Glomerular endothelial cell (primary cell): ENCODE data around the gene FER1L5. TPM values are rescaled to one million over a fixed set of nuclear protein-coding genes. Genes with fewer than 3 reads are reported as not detected.
A peak's percentile ranks its signal among the peaks of the same experiment; 100 is the strongest.

Experiments
- DNase-seq: peaks from one replicate; pipeline ENCODE4 v3.0.0-alpha.2; 2011; ENCODE audit warnings: low read depth, low spot score; ENCODE audit errors: extremely low read depth
- total RNA-seq: library from RNA; depleted of rRNA; stranded (reverse); fragments of >200 nt; gene quantifications from 2 replicates; pipeline ENCODE4 v1.2.3, GENCODE V29; 2015

FER1L5 gene
- total RNA-seq, 1 donor from 2014 or later, result not detected

DNA sequence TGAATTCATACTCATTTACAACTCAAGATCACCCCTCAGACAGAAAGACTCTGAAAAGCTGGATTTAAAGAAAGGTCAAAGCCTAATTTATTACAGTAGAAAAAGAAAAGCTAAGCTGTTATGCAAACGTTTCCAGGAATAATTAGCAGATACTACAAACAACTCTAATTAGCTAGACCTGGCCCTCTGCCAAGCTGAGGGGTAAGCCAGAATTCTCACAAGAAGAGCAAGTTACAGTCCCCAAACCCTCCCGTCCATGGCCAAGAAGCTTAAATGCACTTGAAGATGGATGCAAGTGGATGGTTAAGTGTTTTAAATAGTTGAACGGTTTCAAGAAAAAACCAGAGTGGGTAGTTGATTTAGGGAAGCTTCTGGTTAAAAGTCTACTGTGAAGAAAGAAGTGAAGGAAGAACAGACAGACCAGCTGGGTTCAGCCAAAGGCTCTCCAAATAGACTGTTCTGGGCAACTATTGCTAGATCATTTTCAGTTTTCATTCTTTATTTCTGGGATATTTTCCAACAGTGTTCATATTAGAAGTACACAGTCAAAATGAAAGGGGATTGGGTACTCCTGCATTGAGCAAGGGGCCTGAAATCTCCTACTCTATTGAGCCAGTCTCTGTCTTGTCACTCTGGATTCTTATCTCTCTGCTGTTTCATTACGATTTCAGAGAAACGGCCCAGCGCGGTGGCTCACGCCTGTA is 92.5 kb downstream of the FER1L5 start:
- no peak for DNase-seq

DNA sequence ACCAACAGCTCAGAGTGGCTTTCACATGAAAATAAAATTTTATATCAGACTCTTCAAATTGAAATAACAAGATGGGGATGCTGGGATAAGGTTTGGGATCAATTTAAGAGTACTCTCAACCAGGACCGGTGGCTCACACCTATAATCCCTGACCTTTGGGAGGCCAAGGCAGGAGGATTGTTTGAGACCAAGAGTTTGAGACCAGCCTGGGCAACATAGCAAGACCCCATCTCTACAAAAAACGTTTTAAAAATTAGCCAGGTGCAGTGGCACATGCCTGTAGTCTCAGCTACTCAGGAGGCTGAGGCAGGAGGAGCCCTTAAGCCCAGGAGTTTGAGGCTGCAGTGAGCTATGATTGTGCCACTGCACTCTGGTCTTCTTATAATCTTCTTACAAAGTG is 94.7 kb downstream of the FER1L5 start:
- no peak for DNase-seq

DNA sequence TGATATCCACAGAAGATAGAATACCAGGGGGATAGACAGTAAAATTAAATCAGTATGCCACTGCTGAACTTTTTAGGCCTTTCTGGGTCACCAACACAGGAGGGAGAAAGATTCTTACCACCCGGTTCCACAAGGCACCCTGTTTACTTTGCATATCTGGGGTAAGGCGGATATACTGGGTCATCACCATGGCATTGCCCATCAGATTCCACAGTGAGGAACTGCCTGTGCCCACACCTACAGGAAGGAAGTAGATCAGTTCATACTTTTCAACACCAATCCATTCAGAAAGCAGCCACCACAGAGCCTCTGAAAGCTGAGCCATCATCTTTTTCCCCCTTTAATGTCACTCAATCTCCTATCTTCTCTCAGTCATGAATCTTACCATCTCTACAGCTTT is 95.3 kb downstream of the FER1L5 start:
- DNase-seq, result no peak

DNA sequence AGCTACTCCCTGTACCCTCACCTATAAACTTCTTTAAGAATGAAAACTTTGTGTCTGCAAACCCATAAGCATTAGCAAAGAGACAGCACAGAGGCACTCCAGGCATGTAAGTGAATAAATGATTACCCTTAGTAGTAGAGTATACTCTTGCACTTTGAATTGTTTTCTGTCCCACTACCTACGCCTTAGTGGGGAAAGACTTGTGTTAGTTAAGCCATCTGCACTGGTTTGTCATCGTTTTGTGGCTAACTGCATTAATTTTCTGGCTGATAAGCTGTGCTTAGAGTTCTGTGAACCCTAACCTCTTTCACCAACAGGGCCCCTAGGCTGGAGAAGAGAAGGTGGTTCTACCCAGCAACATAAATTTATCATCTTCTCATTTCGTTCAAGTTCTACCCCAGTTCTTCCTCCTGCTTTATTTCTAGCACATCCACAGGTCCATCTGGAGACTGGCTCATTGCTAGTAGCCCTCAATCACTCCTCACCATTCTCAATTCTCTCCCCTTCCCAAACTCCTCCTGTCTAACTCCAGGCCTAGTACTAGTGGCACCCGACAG is 96.6 kb downstream of the FER1L5 start:
- no peak for DNase-seq

DNA sequence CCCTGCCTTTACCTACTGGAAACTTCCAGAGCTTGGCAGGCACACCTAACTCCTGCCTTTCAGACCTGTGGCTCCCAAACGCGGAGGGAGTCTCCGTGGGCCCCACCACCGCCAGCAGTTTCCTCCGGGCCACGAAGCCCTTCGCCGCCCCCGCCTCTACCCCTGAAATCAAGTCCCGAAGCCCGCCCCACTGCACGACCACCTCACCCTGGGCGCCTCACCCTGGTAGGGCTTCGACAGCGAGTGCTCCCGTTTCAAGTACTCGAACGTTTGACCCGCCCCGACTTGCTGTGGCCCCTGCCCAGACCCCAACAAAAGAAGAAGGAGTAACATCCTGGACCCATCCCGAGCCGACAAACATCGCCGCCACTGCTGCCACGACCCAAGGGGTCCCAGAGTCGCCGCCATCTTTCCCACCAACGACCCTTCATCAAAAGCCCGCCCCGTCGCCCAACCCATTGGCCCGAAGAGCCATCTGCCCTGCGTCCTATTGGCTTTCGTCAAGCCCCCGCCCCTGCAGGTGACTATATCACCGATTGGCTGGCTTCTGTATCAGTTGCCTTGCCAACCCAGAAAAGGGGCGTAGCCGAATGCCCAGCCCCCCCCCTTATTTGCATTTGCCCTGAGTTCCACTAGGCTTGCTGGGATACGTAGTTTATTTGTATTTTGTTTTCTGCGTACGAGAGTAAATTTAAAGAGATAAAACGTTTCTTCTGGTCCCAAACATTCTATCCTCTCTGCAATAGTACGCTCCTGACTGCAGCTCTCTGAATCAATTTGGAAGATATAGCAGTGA is 97.3 kb downstream of the FER1L5 start, which contains the start of gene LMAN2L:
Gene LMAN2L (minus strand): TSS at position 432 of the 796 bp plus-strand sequence. CDS start 24 bp downstream, at position 408.
- DNase-seq, result peak; percentile 68

DNA sequence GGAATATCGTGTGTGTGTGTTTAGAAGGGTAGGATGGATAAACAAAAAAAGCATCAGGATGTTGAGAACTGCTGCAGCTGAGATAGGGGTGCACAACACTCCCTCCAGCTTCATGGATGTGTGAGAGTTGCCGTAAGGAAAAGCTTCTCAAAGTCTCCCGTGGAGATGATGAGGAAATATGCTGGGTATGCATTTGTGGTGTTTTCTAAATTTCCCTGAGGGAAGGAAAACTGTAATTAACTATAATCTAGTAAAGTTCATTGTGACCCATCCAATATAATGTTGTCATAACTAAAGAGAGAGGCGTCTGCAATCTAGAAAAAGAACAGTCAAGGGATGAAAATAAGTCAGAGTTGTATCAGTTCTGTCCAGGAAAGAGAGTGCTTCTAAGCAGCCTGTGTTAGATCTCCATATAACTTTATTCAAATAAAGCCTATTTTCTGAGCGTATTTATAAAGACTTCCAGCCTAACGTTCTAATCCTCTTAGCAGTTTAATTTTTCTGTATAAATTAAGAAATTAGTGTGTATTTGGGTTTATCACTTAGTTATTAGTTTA is 104.6 kb downstream of the FER1L5 start:
- DNase-seq, result no peak

DNA sequence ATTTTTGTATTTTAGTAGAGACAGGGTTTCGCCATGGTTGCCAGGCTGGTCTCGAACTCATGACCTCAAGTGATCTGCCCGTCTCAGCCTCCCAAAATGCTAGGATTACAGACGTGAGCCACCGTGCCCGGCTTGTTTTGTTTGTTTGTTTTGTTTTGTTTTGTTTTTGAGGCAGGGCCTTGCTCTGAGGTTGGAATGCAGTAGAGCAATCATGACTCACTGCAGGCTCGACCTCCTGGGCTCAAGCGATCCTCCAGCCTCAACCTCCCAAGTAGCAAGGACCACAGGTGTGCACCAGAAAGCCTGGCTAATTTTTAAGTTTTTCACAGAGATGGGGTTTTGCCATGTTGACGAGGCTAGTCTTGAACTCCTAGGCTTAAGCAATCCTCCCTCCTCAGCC is 109.2 kb downstream of the FER1L5 start:
- no peak for DNase-seq

DNA sequence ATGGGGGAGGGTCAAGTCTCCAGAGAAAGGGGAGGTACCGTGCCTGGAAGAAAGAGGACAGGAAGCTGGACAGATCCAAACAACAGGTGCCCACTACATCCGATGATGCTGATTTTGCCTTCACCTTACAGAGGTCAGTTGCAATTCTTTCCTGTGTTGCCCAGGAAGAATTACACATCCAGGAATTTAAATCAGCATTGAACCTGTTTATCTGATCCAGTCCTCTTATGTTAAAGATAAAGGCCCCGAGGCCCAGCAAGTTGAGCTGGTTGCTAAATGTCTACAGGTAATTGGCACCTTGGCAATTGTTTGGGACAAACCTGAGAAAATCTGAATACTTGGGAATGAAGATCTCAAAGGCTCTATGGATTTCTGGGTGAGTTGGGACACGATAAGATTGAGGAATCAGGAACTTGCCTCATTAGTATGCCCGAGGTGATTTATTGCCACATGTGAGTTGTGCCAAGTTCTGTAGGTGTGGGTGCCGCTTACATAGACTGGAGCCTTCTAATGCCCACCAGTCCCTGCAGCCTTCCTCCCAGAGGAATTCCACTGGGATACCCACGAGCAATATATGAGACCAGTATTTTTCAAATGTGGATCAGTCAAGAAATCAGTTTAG is 111.2 kb downstream of the FER1L5 start:
- no peak for DNase-seq

DNA sequence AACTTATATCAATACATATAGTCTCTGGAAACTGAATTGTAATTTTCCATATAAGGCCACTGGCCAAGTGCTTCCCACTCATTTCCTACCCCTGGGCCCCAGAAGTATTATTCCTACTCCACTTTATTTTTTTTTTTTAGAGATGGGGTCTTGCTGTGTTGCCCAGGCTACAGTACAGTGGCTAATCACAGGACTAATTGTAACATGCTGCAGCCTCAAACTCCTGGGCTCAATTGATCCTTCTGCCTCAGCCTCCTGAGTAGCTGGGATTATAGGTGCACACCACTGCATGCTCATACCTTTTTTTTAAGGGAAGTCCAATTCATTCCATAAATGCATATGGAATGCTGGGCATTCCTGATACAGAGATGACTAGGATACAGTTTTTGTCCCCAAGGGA is 111.8 kb downstream of the FER1L5 start:
- no peak for DNase-seq

Other genes starting within 250 kb of the FER1L5 start
- 0.68 and 7.0 TPM in 2 replicates for gene NEURL3, start 137.4 kb upstream of the FER1L5 start, total RNA-seq
- gene ARID5A, start 106.0 kb upstream of the FER1L5 start, total RNA-seq, result 16.1 and 20.5 TPM in 2 replicates
- 17.5 and 27.4 TPM in 2 replicates for gene KANSL3, start 4.5 kb upstream of the FER1L5 start, total RNA-seq
- gene LMAN2L, start 97.3 kb downstream of the FER1L5 start, total RNA-seq, result 19.7 and 22.8 TPM in 2 replicates
- gene CNNM4, start 118.1 kb downstream of the FER1L5 start, total RNA-seq, result 3.3 and 4.7 TPM in 2 replicates
- gene CNNM3, start 173.5 kb downstream of the FER1L5 start, total RNA-seq, result 6.7 and 10.7 TPM in 2 replicates
- gene ANKRD23, start 201.3 kb downstream of the FER1L5 start, total RNA-seq, result 1.4 and 1.6 TPM in 2 replicates
- 21.4 and 21.5 TPM in 2 replicates for gene ANKRD39, start 215.3 kb downstream of the FER1L5 start, total RNA-seq
- gene SEMA4C, start 227.3 kb downstream of the FER1L5 start, total RNA-seq, result 15.2 and 31.9 TPM in 2 replicates